Cardiac fibroblast (primary cell): ENCODE data around the gene INPPL1.

ENCODE experiments used
- DNase-seq, 2 donors: peaks; one replicate each; pipeline versions ENCODE4 v3.0.0 to v3.0.0-alpha.2; 2010; ENCODE audit warnings: low read depth in 2 of 2
- H3K4me3 ChIP-seq, 2 donors: replicated peaks in 1 of 2; 1 replicate in 1 of 2; 2 replicates in 1 of 2; pipeline ENCODE4 v1.5.1; 2011; ENCODE audit warnings: low read depth in 2 of 2, low read length in 2 of 2, mild to moderate bottlenecking in 2 of 2, moderate library complexity in 1 of 2
- CTCF ChIP-seq: IDR thresholded peaks from one replicate; pipeline ENCODE4 v1.5.1; 2011; ENCODE audit warnings: low read depth, mild to moderate bottlenecking, low read length, inconsistent platforms

Gene INPPL1

GRCh38 chr11:72233056-72233772 lies 8.6 kb downstream of the INPPL1 start:
- H3K4me3 ChIP-seq = no peak overlapping the region
- DNase-seq = no peak
- TF ChIP-seq CTCF = no peak

- TF ChIP-seq CTCF = no peak
- DNase-seq = no peak
- no peak overlapping the region for H3K4me3 ChIP-seq
Measured at GRCh38 chr11:72233773-72234513, 9.4 kb downstream of the INPPL1 start.

- no peak for DNase-seq
- H3K4me3 ChIP-seq = no peak overlapping the region
- no peak for TF ChIP-seq CTCF
Measured at GRCh38 chr11:72234514-72234830, 9.9 kb downstream of the INPPL1 start.

GRCh38 chr11:72234920-72235319 lies 10.4 kb downstream of the INPPL1 start:
- no peak for DNase-seq
- H3K4me3 ChIP-seq = no peak overlapping the region
- TF ChIP-seq CTCF = no peak

GRCh38 chr11:72235351-72236057 lies 10.9 kb downstream of the INPPL1 start:
- H3K4me3 ChIP-seq = no peak overlapping the region
- DNase-seq = no peak
- TF ChIP-seq CTCF = no peak

GRCh38 chr11:72236083-72236697 lies 11.6 kb downstream of the INPPL1 start:
- TF ChIP-seq CTCF = no peak
- DNase-seq = no peak
- no peak overlapping the region for H3K4me3 ChIP-seq
